Parathyroid adenoma (tissue), 2 donors: ENCODE data around the gene IRF7.
"Not testable (repeated sequence)": the region's sequence is repeated elsewhere in the genome, so short reads cannot be mapped to it uniquely, and the experiment has no call there.

Experiments
- H2AFZ ChIP-seq: fragments of 300-600 bp; sonication (generic); one replicate; pipeline ENCODE4 v1.7.0; 2017; ENCODE audit warnings: antibody characterized with exemption, mild to moderate bottlenecking
- H3K27ac ChIP-seq: fragments of 300-600 bp; sonication (generic); one replicate; pipeline ENCODE4 v1.7.0; 2017
- H3K27me3 ChIP-seq: fragments of 300-600 bp; sonication (generic); one replicate; pipeline ENCODE4 v1.7.0; 2017; ENCODE audit warnings: low read length; ENCODE audit not compliant: control insufficient read depth, insufficient read depth
- H3K36me3 ChIP-seq: fragments of 300-600 bp; sonication (generic); one replicate; pipeline ENCODE4 v1.7.0; 2017; ENCODE audit warnings: low read length; ENCODE audit not compliant: control insufficient read depth, insufficient read depth
- H3K4me1 ChIP-seq: fragments of 300-600 bp; sonication (generic); one replicate; pipeline ENCODE4 v1.7.0; 2017; ENCODE audit warnings: control low read depth
- H3K4me2 ChIP-seq: fragments of 300-600 bp; sonication (generic); one replicate; pipeline ENCODE4 v1.7.0; 2017; ENCODE audit warnings: low read length
- H3K4me3 ChIP-seq: fragments of 300-600 bp; sonication (generic); one replicate; pipeline ENCODE4 v1.7.0; 2017; ENCODE audit warnings: low read depth, low read length
- H3K79me2 ChIP-seq: fragments of 300-600 bp; sonication (generic); one replicate; pipeline ENCODE4 v1.7.0; 2017; ENCODE audit warnings: control low read depth
- H3K9ac ChIP-seq: fragments of 300-600 bp; sonication (generic); one replicate; pipeline ENCODE4 v1.7.0; 2017; ENCODE audit warnings: mild to moderate bottlenecking
- H3K9me3 ChIP-seq: fragments of 300-600 bp; sonication (generic); one replicate; pipeline ENCODE4 v1.7.0; 2017; ENCODE audit warnings: low read length; ENCODE audit not compliant: control insufficient read depth
- TF ChIP-seq, protein P1 (sequence below): fragments of 300-600 bp; sonication (generic); IDR thresholded peaks from one replicate; pipeline ENCODE4 v1.7.0; 2017; ENCODE audit warnings: antibody characterized with exemption, mild to moderate bottlenecking
- donor health status: primary hyperparathyroidism.

Gene IRF7

DNA sequence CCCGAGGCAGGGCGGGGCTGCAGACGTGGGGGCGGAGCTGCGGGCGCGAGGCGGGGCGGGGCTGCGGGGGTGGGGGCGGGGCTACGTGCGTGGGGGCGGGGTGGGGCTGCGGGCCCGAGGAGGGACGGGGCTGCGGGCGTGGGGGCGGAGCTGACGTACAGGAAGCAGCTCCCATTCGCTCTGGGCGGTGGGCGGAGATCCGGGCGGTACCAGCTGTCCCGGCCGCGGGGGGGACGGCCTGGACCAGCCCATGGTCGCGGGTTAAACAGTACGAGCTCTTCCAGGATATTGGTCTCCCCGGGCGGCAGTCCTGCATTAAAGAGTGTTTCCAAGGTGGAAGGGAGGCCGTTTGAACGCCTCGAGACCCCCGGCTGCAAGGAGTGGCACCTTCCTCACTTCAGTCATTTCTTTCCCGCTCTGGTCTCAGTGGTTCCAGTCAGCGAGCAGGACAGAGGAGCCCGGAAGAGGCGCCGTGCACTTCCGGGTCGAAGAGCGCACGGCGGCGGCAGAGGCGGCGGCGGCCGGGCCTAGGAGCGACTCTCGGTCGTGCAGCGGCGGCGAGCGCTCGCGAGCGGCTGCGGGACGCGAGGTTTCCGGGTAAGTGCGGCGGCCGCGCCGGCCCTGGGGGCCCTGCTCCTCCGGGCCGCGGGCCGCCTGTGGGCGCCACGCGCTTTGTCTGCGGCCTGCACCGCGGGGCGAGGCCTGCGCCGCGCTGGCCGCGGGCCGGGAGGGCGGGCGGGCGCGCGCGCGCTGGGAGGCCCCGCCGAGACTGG is 39.6 kb downstream of the IRF7 start, which contains the start of gene PHRF1:
PHRF1 (plus strand) TSS at position 475 of the 773 bp plus-strand sequence. CDS start 5,043 bp downstream, outside the sequence.
- Histone ChIP-seq H3K9ac (no peak within 1 kb of the TSS), H2AFZ (peak within 1 kb of the TSS; percentile 82), H3K4me2 (peak within 1 kb of the TSS; percentile 93), H3K79me2 (peaks cover 31% of the 10 kb centered on the region), H3K4me3 (peak within 1 kb of the TSS; percentile 68), H3K4me1 (peaks cover 5% of the 10 kb centered on the region), H3K27ac (peak within 1 kb of the TSS; percentile 80), H3K9me3 (no peaks in the 10 kb centered on the region), H3K36me3 (no peaks in the 10 kb centered on the region), H3K27me3 (no peaks in the 10 kb centered on the region)
- TF ChIP-seq, protein P1, sequence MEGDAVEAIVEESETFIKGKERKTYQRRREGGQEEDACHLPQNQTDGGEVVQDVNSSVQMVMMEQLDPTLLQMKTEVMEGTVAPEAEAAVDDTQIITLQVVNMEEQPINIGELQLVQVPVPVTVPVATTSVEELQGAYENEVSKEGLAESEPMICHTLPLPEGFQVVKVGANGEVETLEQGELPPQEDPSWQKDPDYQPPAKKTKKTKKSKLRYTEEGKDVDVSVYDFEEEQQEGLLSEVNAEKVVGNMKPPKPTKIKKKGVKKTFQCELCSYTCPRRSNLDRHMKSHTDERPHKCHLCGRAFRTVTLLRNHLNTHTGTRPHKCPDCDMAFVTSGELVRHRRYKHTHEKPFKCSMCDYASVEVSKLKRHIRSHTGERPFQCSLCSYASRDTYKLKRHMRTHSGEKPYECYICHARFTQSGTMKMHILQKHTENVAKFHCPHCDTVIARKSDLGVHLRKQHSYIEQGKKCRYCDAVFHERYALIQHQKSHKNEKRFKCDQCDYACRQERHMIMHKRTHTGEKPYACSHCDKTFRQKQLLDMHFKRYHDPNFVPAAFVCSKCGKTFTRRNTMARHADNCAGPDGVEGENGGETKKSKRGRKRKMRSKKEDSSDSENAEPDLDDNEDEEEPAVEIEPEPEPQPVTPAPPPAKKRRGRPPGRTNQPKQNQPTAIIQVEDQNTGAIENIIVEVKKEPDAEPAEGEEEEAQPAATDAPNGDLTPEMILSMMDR = no peak

DNA sequence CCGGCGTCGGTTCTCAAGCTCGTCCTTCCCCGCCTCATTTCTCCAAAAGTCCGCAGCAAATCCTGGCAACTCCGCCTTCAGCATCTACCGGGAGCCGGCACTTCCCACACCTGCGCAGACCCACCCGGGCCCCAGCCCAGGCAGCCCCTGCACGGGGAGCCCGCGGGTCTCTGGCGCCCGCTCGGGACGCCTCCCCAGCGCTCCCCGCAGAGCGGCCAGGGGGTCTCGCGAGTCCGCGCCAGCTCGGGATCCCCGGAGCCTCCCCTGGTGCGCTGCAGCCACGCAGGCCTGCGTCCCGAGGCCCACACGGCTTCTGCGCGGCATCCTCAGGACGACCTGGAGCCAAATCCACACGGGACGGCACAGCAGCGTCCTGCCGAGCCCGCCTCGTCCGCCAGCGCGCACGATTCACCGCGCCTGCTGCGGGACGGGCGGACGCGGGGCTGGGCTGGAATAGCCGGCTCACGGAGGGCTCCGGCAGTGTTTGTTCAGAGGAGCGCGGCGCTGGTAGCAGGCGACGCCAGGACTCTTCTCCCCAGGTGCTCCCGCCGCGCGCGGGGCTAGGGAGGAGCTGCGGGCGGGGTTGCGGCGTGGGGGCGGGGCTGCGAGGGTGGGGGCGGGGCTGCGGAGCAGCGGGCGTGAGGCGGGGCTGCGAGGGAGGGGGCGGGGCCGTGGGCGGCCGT is 40.3 kb downstream of the IRF7 start:
- no peaks in the 10 kb centered on the region for H3K9me3 ChIP-seq
- H2AFZ ChIP-seq = peak overlapping the region; percentile 81
- peaks cover 5% of the 10 kb centered on the region for H3K4me1 ChIP-seq
- TF ChIP-seq, protein P1 = no peak
- H3K36me3 ChIP-seq = no peaks in the 10 kb centered on the region
- H3K9ac ChIP-seq = no peak overlapping the region
- peak overlapping the region; percentile 78 for H3K4me2 ChIP-seq
- H3K27me3 ChIP-seq = no peaks in the 10 kb centered on the region
- peaks cover 28% of the 10 kb centered on the region for H3K79me2 ChIP-seq
- H3K27ac ChIP-seq = peak overlapping the region; percentile 39
- peak overlapping the region; percentile 55 for H3K4me3 ChIP-seq

DNA sequence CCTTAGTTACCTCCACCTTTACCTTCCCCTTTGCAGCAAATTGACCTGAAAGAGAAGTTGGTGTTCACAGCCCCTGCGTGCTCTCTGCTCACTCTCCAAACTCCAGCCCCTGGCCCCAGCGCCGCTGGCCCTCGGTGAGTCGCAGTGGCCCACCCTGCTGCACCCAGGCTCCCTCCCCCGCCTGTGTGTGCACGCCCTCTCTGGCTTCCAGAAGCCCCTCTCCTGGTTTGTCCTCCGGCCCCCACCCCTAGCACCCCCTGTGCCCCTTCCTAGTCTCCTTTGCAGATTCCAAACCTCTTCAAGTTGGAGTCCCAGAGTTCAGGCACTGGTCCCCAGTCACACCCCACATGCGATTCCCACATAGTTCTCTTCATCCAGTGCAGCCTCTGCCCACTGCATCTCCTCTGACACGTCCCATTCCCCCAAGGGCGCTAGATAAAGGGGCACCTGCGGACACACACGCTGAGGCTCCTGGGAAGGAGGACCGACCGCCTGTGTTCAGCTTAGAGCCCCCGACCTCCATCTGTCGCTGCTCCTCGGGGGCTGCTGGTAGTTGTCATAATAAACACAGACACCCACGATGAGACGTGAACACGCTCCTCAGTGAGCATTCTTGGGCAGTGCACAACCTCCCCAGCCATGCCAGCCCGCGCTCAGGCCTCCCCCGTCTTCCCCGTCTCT is 41.0 kb downstream of the IRF7 start:
- Histone ChIP-seq H3K27ac (no peak overlapping the region), H3K36me3 (no peaks in the 10 kb centered on the region), H3K9ac (no peak overlapping the region)

DNA sequence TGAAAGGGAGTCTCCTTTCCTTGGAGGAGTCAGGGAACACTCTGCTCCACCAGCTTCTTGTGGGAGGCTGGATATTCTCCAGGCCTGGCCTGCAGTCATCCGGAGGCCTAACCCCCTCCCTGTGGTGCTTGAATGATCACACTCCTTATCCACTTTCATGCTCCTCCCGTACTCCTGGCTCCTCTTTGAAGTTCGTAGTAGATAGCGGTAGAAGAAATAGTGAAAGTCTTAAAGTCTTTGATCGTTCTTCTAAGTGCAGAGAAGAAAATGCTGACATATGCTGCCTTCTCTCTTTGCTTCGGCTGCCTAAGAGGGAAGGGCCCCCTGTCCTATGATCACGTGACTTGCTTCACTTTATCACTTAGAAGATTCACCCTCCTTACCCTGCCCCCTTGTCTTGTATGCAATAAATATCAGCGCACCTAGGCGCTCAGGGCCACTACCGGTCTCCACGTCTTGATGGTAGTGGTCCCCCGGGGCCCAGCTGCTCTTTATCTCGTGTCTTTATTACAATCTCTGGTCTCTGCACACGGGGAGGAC is 41.6 kb downstream of the IRF7 start:
- H3K9ac ChIP-seq, H2AFZ ChIP-seq, H3K4me1 ChIP-seq, H3K4me3 ChIP-seq, H3K27me3 ChIP-seq, H3K27ac ChIP-seq, H3K36me3 ChIP-seq, H3K9me3 ChIP-seq: not testable (repeated sequence)
- peaks cover 14% of the 10 kb centered on the region for H3K79me2 ChIP-seq
- H3K4me2 ChIP-seq = peak overlapping the region; percentile 37

More for the DNA sequence above, 41.0 kb downstream of the IRF7 start:
- peak overlapping the region; percentile 78 for H3K4me2 ChIP-seq
- no peak overlapping the region for H2AFZ ChIP-seq
- no peaks in the 10 kb centered on the region for H3K9me3 ChIP-seq
- TF ChIP-seq, protein P1 = no peak
- H3K4me3 ChIP-seq = peak overlapping the region; percentile 55
- H3K4me1 ChIP-seq = peaks cover 5% of the 10 kb centered on the region
- H3K27me3 ChIP-seq = no peaks in the 10 kb centered on the region
- H3K79me2 ChIP-seq = peaks cover 21% of the 10 kb centered on the region
